ENCODE measurements around the gene PRIMPOL. TPM values are rescaled to one million over a fixed set of nuclear protein-coding genes. Genes with fewer than 3 reads are reported as not detected.
A peak's percentile ranks its signal among the peaks of the same experiment; 100 is the strongest.
"Not testable (repeated sequence)": the region's sequence is repeated elsewhere in the genome, so short reads cannot be mapped to it uniquely, and the experiment has no call there.

Gene PRIMPOL
- total RNA-seq, 2 donors from 2014 or later = 24.1 to 34.2 TPM

- ATAC-seq (replicated peaks in 1 of 2) = no peak
- DNase-seq = no peak
- Mint-ChIP-seq H3K27me3 (ENCODE audit: low read depth) (no peaks in the 10 kb centered on the region), H3K27ac (peak overlapping the region; percentile 86), H3K4me3 (peak overlapping the region; percentile 99 to 100), H3K9me3 (no peaks in the 10 kb centered on the region), H3K4me1 (ENCODE audit: low read depth) (peaks cover 68% of the 10 kb centered on the region), H3K36me3 (ENCODE audit: insufficient read depth in 2 of 2) (peaks cover 18 to 24% of the 10 kb centered on the region in 2 donors)
Measured at GRCh38 chr4:184645904-184646610, 3.5 kb upstream of the PRIMPOL start.

- H3K36me3 Mint-ChIP-seq (ENCODE audit: insufficient read depth in 2 of 2) = peaks cover 16 to 21% of the 10 kb centered on the region in 2 donors
Measured at GRCh38 chr4:184647266-184648053, 2.1 kb upstream of the PRIMPOL start.

GRCh38 chr4:184648054-184648312 is 1.6 kb upstream of the PRIMPOL start:
- no peak for ATAC-seq (replicated peaks in 1 of 2)
- peak overlapping the region; percentile 98 for H3K27ac Mint-ChIP-seq
- no peaks in the 10 kb centered on the region for H3K27me3 Mint-ChIP-seq (ENCODE audit: low read depth)
- no peaks in the 10 kb centered on the region for H3K9me3 Mint-ChIP-seq
- peaks cover 70% of the 10 kb centered on the region for H3K4me1 Mint-ChIP-seq (ENCODE audit: low read depth)
- H3K4me3 Mint-ChIP-seq = peak overlapping the region; percentile 99 to 100
- DNase-seq = no peak
- peaks cover 16 to 21% of the 10 kb centered on the region in 2 donors for H3K36me3 Mint-ChIP-seq (ENCODE audit: insufficient read depth in 2 of 2)

More at GRCh38 chr4:184647266-184648053, 2.1 kb upstream of the PRIMPOL start:
- no peaks in the 10 kb centered on the region for H3K9me3 Mint-ChIP-seq
- peak overlapping the region; percentile 98 for H3K27ac Mint-ChIP-seq
- no peaks in the 10 kb centered on the region for H3K27me3 Mint-ChIP-seq (ENCODE audit: low read depth)
- peak overlapping the region; percentile 99 to 100 for H3K4me3 Mint-ChIP-seq
- DNase-seq (no peak), ATAC-seq (replicated peaks in 1 of 2) (no peak)
- H3K4me1 Mint-ChIP-seq (ENCODE audit: low read depth) = peaks cover 73% of the 10 kb centered on the region

DNA sequence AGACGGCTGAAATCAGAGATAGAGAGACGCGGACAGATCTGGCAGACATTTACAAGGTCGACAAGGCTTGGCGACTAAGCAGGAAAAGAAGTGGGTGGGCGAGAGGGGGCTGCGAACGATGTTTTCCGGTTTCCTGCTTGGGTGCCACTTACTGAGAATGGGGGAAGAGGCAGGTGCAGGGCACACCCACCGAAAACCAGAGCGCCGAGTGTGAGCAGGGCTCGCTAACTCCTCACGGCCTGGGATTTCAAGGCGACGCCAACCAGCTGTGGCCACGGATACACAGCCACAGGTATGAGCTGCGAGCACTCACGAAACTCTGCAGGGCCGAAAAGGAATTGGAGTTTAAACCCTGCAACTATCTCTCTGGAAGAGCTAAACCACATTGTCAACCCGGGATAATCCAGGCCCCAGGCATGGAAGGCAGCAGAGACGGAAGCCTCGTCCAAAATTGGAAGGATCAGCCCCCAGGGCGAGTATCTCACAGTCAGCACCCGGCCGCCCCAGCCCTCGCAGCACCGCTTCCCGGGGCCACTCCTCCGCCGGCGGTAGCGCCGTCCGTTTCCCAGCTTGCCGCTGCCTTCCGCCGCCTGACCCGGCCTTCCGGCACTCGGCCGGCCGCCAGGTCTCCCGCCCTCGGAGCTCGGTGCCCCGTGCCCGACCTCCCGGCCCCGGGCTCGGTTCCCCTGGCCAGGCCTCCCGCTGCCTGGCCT is 1.1 kb upstream of the PRIMPOL start:
- Mint-ChIP-seq H3K36me3 (ENCODE audit: insufficient read depth in 2 of 2) (peaks cover 16 to 21% of the 10 kb centered on the region in 2 donors), H3K27me3 (ENCODE audit: low read depth) (no peaks in the 10 kb centered on the region), H3K4me1 (ENCODE audit: low read depth) (peaks cover 70% of the 10 kb centered on the region), H3K27ac (peak overlapping the region; percentile 98), H3K4me3 (peak overlapping the region; percentile 99 to 100), H3K9me3 (no peaks in the 10 kb centered on the region)
- peak; percentile 57 to 68 for DNase-seq
- ATAC-seq (replicated peaks in 1 of 2) = peak; percentile 22 to 32

- peak overlapping the region; percentile 95 to 99 for H3K4me3 Mint-ChIP-seq
- H3K4me1 Mint-ChIP-seq (ENCODE audit: low read depth) = peaks cover 54% of the 10 kb centered on the region
- ATAC-seq (replicated peaks in 1 of 2) = peak in 1 of 2 donors; percentile 0
- peak; percentile 20 to 32 for DNase-seq
- peaks cover 16 to 17% of the 10 kb centered on the region in 2 donors for H3K36me3 Mint-ChIP-seq (ENCODE audit: insufficient read depth in 2 of 2)
- H3K27me3 Mint-ChIP-seq (ENCODE audit: low read depth) = no peaks in the 10 kb centered on the region
- H3K27ac Mint-ChIP-seq = peak overlapping the region; percentile 89
- H3K9me3 Mint-ChIP-seq = no peaks in the 10 kb centered on the region
Measured at GRCh38 chr4:184649971-184650855, 675 bp downstream of the PRIMPOL start.

- peaks cover 13 to 14% of the 10 kb centered on the region in 2 donors for H3K36me3 Mint-ChIP-seq (ENCODE audit: insufficient read depth in 2 of 2)
- ATAC-seq (replicated peaks in 1 of 2) = no peak
- no peak overlapping the region for H3K4me3 Mint-ChIP-seq
- no peaks in the 10 kb centered on the region for H3K27me3 Mint-ChIP-seq (ENCODE audit: low read depth)
- DNase-seq = no peak
- no peaks in the 10 kb centered on the region for H3K9me3 Mint-ChIP-seq
- no peak overlapping the region for H3K27ac Mint-ChIP-seq
- H3K4me1 Mint-ChIP-seq (ENCODE audit: low read depth) = peaks cover 37% of the 10 kb centered on the region
Measured at GRCh38 chr4:184651899-184652298, 2.4 kb downstream of the PRIMPOL start.

DNA sequence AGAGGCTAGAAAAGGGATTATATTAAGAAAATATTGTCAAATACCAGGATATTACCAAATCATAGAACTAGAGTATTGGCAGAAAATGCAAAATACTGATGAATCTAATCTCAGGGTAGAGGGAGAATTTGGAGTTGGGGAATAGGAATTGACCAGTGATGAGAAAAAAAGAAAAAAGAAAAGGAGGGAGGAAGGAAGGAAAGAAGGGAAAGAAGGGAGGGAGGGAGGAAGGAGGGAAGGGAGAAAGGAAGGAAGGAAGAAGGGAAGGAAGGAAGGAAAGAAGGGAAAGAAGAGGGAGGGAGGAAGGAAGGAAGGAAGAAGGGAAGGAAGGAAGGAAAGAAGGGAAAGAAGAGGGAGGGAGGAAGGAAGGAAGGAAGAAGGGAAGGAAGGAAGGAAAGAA is 3.1 kb downstream of the PRIMPOL start:
- Mint-ChIP-seq H3K27ac (peak overlapping the region; percentile 21), H3K4me1 (ENCODE audit: low read depth) (peaks cover 29% of the 10 kb centered on the region), H3K36me3 (ENCODE audit: insufficient read depth in 2 of 2) (peaks cover 12 to 14% of the 10 kb centered on the region in 2 donors)
- H3K9me3 Mint-ChIP-seq; H3K4me3 Mint-ChIP-seq; H3K27me3 Mint-ChIP-seq (ENCODE audit: low read depth); ATAC-seq (replicated peaks in 1 of 2); DNase-seq: not testable (repeated sequence)

GRCh38 chr4:184653650-184654049 is 4.1 kb downstream of the PRIMPOL start:
- ATAC-seq (replicated peaks in 1 of 2) (no peak), DNase-seq (no peak)
- H3K4me3 Mint-ChIP-seq = no peak overlapping the region
- peaks cover 4 to 5% of the 10 kb centered on the region in 2 donors for H3K36me3 Mint-ChIP-seq (ENCODE audit: insufficient read depth in 2 of 2)
- no peaks in the 10 kb centered on the region for H3K9me3 Mint-ChIP-seq
- peaks cover 22% of the 10 kb centered on the region for H3K4me1 Mint-ChIP-seq (ENCODE audit: low read depth)
- no peaks in the 10 kb centered on the region for H3K27me3 Mint-ChIP-seq (ENCODE audit: low read depth)
- no peak overlapping the region for H3K27ac Mint-ChIP-seq

- DNase-seq (no peak), ATAC-seq (replicated peaks in 1 of 2) (no peak)
- Mint-ChIP-seq H3K36me3 (ENCODE audit: insufficient read depth in 2 of 2) (peaks cover 3 to 4% of the 10 kb centered on the region in 2 donors), H3K27me3 (ENCODE audit: low read depth) (no peaks in the 10 kb centered on the region), H3K4me1 (ENCODE audit: low read depth) (peaks cover 8% of the 10 kb centered on the region), H3K9me3 (no peaks in the 10 kb centered on the region), H3K27ac (no peak overlapping the region), H3K4me3 (no peak overlapping the region)
Measured at GRCh38 chr4:184655889-184656869, 6.6 kb downstream of the PRIMPOL start.

DNA sequence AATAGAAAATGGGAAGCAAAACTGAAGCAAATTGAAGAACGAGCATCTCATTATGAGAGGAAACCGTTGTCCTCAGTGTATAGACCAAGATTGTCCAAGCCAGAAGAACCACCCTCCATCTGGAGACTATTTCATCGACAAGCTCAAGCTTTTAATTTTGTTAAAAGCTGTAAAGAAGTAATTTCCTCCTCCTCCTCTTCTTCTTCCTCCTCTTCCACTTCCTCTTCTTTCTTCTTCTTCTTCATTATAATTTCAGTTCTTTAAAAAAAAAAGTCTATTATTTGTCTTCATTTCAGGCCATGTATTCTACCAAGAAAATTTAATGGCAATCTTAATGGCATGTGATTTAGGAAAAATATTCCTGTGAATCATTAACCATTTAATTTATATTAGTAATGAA is 7.6 kb downstream of the PRIMPOL start:
- no peak overlapping the region for H3K4me3 Mint-ChIP-seq
- no peak for ATAC-seq (replicated peaks in 1 of 2)
- peaks cover 3 to 6% of the 10 kb centered on the region in 2 donors for H3K36me3 Mint-ChIP-seq (ENCODE audit: insufficient read depth in 2 of 2)
- H3K27ac Mint-ChIP-seq = no peak overlapping the region
- H3K4me1 Mint-ChIP-seq (ENCODE audit: low read depth) = peaks cover under 1% of the 10 kb centered on the region
- no peak for DNase-seq
- no peaks in the 10 kb centered on the region for H3K9me3 Mint-ChIP-seq
- H3K27me3 Mint-ChIP-seq (ENCODE audit: low read depth) = no peaks in the 10 kb centered on the region

GRCh38 chr4:184657820-184658219 is 8.3 kb downstream of the PRIMPOL start:
- not testable (repeated sequence) for H3K9me3 Mint-ChIP-seq

More at GRCh38 chr4:184657820-184658219, 8.3 kb downstream of the PRIMPOL start:
- H3K4me3 Mint-ChIP-seq; ATAC-seq (replicated peaks in 1 of 2); H3K27me3 Mint-ChIP-seq (ENCODE audit: low read depth); H3K27ac Mint-ChIP-seq; H3K4me1 Mint-ChIP-seq (ENCODE audit: low read depth); H3K36me3 Mint-ChIP-seq (ENCODE audit: insufficient read depth in 2 of 2); DNase-seq: not testable (repeated sequence)
